CD4-positive, alpha-beta T cell treated with Interleukin-15 for 1 hour (primary cell): ENCODE measurements around the gene FAM120AOS.

Experiments
- DNase-seq: peaks from one replicate; pipeline ENCODE4 v3.0.0-alpha.2; 2020

Gene FAM120AOS

DNA sequence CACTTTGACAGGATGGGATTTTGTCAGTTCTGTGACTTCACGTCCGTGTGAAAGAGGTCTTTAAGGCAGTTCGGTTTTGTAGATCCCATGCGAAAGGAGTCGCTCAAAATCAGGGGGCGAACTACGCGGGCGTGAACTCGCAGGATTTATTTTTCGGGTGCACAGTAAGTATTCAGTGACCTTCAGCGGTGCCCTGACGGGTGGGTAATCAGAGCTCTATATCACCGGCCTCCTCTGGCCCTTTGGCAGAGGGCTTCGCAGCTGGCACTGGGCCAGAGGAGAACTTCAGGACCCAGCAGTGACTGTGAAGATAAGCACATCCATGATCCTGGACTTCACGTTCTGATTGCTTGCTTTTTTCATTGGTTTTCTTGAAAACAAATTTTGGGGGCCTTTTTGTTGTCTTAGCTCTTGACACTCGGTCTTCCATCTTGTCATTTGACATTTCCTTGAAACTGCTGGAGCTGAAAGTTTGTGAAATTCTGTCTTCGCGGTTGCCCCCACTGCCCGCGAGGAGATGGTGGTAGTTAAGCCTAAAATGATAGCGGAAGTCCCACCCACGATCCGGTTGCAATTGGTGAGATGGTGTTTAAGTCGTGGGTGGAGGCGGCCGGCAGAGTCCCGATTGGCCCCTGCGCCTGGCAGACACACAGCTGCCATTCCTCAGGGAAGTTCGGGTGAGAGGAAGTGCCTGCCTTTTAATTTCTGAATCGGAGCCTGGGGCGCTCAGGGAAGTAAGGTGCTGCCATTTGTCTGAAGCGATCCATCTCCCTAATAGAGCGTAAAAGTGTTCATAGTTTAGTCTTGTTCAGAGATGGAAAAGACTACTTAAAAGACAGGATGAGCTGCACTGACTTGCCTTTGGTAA is at the start of gene FAM120AOS:
Gene FAM120AOS, minus strand, starts transcription at position 535 of the 868 bp plus-strand sequence. CDS start 872 bp downstream, outside the sequence.
- DNase-seq: peak; percentile 84

DNA sequence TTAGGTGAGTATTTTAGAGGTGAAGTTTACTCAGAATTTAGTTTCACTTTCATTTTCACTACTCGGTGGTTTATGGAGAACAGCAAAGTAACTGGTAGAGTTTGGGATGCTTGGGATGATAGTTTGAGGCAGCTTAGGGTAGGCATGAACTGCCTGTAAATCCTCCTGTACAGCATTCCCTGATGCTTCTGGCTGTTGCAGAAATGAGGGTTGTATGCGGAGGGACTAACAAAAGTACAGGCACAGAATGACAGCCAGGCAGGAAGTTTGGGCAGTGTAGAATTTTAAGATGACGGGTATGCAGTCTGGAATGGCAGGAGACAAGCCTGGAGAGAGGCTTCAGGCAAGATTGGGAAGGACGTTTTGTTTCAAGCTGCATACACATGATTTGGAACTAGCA is 48.0 kb upstream of the FAM120AOS start:
- DNase-seq: no peak

DNA sequence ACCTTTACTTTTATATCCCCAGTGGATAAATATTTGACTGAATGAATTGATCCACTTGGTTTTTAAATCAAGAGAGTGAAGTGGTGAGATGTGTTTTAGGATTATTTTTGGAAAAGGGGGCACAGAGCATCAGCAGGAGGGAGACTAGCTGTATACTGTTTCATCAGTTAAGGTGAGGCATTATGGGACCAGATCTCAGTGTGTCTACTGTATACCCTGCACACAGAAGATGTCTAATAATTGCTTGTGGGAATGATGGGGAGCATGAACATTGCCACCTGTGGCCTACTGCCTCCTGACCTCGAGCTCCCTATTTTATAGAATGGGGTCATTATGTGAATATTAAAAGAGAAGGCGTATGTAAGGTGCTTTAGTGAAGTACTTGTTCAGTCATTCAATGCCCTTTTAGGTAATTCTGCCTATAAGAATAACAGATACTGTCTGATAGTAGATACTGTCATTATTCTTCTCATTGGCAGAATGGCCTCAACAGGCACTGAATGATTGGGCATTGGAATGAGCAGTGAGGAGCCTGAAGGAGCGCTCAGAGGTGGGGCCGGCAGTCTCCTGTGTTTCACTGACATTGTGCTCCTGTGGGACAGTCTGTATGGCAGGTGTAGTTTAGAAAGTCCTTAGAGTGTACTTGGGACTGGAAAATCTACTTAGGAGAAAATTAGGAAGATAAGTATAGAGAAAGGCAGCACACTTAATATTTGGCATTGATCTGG is 47.4 kb upstream of the FAM120AOS start:
- DNase-seq: no peak

DNA sequence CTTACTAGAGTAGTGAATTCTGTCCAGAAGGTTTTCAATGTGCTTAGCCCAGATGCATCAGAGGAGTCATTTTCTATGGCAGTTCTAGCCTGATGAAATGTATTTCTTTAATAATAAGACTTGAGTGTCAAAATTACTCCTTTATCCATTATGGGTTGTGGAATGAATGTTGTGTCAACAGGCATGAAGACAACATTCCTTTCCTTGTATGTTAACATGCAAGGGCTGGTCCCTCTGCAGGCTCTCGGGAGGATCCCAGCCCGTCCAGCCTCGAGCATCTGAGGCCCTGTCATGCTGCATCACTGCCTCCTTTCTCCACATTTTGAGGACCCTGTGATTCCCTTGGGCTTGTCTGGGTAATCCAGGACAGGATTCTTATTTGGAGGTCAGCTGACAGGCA is 42.9 kb upstream of the FAM120AOS start:
- no peak for DNase-seq

DNA sequence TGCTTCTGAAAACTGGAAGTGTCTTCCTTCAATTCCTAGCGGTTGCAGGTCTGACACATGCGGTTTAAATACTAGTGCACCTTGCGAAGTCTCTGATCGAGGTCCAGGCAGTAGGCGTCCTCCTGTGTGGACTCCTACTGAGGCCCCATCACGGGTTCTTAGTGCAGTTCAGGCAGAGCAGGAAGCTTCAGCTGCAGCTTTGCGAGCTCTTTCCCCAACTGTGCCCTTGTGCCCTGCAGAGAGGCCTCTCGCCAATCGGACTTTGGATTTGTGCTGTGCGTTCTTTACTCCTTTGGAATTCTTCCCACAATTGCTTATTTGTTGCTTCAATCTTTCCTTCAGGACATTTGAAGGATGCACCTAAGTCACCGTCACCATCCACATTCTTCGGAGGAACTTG is 40.6 kb upstream of the FAM120AOS start:
- DNase-seq: no peak

DNA sequence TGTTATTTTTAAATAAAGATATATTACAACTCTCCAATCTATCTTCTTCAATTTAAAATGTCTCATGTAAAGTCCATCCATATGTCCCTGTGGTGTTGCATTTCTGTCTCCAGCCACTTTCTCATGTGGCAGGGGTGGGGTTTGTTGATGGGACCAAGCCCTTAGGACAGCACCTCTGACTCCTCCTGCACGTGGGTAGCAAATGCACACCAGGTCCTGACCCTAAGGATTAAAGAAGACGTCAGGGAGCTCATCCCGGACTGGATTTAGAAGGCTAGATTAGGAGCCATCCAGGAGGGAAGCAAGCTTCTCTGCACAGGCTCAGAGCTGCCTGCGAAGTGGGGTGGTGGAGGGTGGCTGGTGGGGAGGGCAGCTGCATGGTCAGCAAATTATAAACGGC is 38.9 kb upstream of the FAM120AOS start:
- no peak for DNase-seq

DNA sequence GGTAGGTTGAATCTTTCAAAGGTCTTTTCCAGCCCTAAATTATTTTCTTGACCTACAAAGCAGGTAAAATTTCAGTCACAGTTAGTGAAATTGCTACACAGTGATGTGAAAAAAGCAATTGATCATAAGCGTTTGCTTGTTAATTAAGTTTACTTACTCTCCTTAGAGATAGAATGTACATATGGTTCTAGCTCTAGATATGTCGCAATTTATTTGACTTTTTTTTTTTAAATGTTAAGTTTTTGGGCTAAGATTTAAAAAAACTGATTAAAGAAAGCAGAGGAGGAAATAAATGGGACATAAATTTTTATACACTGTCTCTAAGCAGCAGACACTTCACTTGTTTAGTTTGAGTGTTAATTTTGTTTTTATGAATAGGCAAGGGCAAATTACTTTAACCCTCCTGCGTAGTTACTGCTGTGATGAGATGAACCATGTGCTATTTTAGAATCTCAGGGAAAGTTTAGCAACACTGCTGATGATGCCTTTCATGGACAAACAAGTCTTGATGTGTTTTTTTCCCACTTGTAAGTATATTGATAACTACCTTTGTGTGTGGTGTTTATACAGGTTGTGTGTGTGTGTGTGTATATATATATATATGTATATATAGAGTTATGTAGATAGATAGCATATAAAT is 38.3 kb upstream of the FAM120AOS start:
- no peak for DNase-seq

DNA sequence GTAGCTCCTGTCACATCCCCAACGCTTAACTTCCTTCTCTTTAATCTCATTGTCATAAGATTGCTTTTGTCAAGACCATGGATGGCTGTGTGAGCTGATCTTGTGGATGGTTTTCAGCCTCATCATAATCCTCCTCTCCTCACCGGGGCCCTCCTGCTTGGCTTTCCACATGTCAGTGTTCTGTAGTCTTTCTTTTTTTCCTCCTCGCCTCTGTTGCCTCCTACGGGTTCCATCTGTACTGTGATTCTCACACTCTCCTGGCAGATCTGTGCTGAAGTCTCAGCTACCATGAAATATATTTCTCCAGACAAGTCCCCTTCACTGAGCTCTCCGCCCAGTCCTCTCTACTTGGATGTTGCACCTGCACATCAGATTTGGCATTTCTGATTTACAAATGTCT is 34.9 kb upstream of the FAM120AOS start:
- DNase-seq: no peak

DNA sequence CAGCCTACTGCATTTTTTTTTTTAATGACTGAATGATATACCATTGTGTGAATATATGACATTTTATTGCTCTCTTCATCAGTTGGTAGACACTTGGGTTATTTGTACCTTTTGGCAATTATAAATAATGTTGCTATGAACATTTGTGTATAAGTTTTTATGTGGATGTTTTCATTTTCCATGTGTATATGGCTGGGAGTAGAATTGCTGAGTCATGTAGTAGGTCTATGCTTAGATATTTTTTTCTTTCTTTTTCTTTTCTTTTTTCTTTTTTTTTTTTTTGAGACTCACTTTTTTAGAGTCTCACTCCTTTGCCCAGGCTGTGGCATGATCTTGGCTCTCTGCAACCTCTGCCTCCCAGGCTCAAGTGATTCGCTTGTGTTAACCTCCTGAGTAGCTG is 32.9 kb upstream of the FAM120AOS start:
- DNase-seq: no peak

DNA sequence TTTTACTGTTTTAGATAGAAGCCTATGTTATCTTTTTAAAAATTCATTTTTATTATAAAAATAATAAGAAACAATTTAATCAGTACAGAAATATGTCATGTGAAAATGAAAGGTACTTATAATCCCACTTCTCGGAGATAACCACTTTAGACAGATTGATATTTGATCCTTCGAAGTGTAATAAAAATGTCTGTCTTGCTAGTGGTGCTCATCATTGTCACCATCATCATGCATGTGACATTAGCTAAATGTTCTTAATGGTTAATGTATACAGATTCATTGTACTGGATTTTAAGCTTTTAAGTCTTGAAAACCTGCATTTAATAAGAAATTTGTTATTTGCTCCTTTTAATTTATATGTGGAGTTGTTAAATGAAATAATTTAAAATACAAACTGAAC is 30.1 kb upstream of the FAM120AOS start:
- DNase-seq: no peak

DNA sequence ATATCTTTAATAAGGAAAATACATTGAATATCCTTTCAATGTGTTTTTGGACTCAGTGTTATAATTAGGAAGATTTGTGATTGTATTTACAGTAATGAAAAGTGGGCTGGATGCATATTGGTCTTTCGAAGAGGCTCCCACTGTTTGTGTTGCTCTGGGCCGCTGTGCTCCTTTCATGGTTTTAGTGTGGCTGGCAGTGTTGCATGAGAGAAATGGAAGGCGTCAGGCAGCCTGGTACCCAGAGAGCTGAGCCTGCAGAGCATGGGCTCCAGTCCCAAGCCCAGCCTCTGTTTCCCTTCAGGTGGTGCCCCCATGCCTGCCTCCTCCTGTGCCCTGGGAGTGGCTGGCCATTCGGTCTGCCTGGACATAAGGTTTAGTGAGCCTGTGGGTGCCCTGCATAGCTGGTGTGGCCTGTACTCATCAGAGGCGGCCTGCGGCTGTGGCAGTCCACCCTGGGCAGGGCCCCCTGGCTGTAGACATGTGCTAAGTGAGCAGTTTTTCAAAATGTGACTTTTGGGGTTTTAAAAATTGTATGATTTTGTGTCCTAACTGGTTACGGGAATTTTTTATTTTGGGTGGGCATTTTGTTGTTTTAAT is 27.4 kb upstream of the FAM120AOS start:
- no peak for DNase-seq

DNA sequence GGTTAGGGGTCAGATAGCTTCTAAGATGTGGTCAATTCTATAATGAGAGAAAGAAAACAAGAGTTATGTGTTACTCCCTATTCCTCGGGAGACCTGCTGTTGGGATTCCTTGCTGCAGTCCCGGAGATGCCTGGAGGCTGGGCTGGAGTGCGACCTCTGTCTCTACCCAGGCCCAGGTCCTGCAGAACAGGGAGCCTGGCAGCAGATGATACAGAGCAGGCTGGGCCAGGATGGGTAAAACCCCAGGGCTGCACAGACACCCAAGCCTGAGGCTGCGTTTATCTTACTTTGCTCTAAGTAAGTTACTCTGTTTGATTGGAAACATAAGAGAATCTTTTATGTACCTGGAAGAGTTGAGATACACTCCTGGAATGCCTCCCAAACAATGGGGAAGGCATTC is 26.9 kb upstream of the FAM120AOS start:
- no peak for DNase-seq

DNA sequence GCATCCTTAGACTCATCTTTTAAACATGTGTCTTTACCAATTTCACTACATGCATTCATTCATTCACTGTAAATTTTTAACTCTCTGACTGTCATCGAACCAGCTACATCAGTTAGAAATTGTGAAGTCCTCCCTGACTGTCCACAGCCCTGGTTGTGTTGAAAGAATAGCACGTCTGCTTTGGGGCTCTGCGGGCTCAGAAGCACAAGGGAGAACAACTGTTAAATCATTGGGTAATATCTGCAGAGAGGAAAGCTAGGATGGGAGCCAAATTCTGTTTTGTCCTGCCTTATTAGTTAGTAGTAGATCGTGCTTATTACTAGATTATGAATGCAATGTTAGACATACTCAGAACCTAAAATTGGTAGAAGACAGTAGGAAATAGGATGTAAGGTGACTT is 26.3 kb upstream of the FAM120AOS start:
- DNase-seq: no peak

DNA sequence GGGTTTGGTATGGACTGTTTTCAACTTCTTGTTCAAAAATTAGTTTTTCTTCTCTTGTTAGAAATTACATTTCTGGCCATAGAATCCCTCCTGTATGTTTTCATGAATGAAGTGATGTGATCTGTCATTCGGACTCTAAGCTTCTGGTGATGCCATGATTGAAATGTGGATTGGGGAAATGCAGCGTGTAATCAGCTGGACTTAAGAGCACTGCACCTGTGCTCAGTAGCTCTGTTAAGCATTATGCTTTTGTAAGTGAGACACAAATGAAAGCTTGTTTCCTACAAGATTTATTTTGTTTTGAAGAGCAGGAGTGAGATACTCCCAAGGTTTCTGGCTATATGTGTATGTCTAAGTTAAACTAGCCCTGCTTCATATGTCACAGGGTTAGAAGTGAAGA is 24.0 kb upstream of the FAM120AOS start:
- DNase-seq: no peak

DNA sequence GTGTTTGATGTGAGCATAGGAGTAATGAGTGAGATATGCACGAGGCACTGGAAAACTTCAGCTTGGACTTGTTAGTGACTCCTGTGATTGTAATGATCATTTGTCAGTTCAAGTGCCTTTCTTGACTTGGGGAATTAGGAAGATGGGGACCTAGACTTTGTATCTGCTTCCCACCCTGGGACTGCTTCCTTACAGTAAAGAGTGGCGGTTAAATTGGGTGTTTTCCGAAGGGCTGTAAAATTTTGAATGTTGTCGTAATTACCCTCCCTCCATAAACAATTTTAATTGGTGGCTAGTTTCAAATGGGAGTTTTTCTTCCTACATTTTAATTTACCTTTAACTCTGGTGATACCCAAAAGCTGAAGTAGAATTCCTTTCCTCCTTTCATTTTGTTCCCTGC is 23.5 kb upstream of the FAM120AOS start:
- DNase-seq: no peak

DNA sequence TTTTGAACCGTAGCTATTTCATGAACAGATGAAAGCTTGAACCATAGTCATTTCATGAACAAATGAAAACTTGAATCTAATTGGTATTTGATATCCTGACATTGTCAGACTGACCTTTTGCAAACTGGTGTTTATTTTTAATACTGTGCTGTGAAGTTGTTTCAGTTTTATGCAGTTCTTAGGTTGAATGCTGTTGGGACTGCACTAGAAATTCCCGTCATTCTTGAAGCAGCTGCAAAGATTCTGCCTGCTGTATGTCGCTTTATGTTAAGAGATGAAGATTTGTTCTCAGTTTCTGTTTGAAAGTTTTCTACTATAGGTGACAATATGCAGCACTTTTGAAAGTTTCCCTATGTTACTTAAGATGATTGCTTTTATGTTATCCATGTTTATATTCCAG is 22.5 kb upstream of the FAM120AOS start:
- DNase-seq: no peak

DNA sequence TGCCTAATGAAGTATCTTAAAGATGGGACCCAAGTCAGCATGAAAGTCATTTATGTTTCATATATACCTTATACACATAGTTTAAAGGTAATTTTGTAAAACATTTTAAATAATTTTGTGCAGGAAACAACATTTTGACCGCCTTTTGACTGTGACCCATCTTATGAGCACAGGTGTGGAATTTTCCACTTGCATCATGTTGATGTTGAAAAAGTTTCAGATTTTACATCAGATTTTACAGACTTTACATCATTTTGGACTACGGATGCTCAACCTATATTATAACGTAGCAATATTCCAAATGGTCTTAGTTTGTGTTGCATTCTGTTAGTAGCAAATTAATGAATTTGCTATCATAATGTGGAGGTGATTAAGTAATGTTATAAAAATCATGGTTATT is 21.7 kb upstream of the FAM120AOS start:
- no peak for DNase-seq

DNA sequence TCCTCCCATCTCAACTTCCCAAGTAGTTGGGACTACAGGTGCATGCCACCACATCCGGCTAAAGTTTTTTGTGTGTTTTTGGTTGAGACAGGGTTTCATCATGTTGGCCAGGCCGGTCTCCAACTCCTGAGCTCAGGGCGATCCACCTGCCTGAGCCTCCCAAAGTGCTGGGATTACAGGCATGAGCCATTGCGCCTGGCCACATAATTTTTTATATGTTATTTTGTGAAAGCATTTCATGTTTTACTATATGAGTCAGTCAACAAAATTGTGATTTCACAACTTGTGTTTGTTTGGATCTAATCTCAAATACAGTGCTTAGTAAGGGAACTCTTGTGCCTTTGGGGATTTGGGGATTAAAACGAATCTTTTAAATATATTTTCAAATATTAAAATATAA is 20.0 kb upstream of the FAM120AOS start:
- no peak for DNase-seq

DNA sequence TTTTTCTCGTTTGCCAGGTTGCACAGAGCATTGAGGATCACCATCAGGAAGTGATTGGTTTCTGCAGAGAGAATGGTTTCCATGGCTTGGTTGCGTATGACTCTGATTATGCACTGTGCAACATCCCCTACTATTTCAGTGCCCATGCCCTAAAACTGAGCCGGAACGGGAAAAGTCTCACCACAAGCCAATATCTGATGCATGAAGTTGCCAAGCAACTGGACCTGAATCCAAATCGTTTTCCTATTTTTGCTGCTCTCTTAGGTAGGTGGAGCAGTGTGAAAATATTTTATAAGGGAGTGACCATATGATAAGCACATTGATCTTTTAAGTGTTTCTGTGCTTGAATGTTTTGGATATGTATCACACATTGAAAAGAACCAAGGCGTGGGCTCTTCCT is 17.7 kb upstream of the FAM120AOS start:
- no peak for DNase-seq

DNA sequence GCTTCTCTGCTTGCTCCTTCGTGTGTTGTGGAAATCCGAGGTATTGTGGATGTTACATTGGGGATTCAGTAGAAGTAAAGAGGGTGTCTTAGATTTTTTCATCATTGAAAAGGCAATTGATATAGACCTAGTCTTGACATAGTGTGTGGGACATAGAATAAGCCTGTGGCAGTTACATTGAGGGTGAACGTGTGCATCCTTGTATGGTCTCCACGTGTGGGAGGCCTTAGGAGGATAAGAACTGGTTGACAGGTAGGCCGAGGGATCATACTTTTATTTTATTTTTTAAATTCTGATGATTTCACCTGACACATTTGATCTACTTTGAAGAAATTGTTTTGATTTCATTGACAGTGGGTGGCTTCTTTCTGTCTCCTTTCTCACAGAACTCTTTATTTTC is 17.0 kb upstream of the FAM120AOS start:
- no peak for DNase-seq

DNA sequence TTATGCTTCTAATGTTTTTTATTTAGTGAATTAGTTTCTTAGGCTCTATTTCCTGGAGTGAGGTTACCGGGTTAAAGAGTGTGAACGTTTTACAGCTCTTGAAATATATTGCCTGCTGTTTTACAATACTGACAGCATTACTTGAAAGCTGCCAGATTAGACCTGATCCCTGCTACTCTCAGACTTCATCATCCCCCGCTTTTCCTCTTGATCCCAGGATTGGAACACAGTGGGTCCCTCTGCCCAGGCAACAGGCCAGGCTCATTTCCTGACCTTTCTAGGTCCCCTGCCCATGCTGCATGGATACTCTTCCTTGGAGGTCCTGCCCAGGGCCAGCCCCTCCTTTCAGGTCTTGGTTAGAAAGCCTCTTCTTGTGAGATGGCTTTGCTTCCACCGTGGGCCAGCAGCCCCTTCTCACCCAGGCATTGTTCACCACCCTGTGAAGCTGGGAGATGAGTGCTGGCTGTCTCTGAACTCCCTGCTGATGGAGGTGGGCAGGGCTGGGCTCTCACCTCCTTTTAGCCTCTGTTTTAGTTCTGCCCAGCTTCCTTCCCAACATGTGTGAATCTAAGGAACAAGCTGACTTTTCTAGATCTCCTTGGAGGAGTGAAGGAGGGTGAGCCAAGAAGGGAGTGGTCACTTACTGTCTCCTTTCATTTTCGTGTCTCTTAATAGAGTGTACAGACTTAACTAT is 15.5 kb upstream of the FAM120AOS start:
- DNase-seq: no peak

DNA sequence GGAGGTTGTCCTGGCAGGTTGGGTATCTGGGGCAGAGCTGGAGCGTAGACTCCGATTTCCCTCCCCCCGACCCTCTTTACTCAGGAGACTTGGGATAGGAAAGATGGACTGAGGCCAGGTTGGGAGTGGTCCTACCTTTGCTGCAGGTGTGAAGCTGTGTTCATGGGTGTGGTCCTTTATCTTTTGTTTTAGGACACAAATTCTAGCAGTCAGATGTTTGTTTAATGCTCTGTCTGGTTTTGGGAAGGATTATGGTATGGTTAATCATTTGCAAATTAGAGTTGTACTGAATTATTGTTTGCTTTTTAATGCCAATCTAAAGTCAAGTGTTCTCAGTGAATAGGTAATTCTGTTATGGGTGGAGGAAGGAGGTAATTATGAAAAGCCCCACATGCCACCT is 14.1 kb upstream of the FAM120AOS start:
- DNase-seq: no peak

DNA sequence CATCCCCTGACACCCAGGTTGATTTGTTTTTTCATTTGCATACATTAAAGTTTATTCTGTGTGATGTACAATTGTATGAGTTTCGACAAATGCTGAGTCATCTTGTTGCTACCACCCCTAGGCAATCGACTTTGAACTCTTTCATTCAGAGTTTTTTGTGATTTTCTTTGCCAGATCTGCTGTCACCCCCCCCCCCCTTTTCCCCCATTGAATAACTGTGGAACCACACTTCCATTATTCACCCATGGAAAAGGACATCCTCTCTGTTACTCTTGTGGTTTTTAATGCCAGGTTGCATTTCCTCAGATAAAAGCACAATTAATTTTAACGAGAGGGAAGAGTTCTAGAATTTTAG is 13.7 kb upstream of the FAM120AOS start:
- no peak for DNase-seq
